K562 (cell line): ENCODE measurements around the gene FOXL2NB.

ENCODE experiments used
- FOXA1 ChIP-seq: fragments of 450-650 bp; IDR thresholded peaks from 2 replicates; pipeline ENCODE4 v1.6.1; 2016; ENCODE audit warnings: mild to moderate bottlenecking, borderline replicate concordance
- MAFG ChIP-seq: fragments of 450-650 bp; conservative IDR thresholded peaks from 2 replicates; pipeline ENCODE4 v1.6.1; 2016; ENCODE audit warnings: missing genetic modification characterization, missing compliant biosample characterization
- MAZ ChIP-seq, 2 experiments: fragments of 450-650 bp in 1 of 2; sonication (generic) in 1 of 2; formaldehyde crosslinking; IDR thresholded peaks in 1 of 2; conservative IDR thresholded peaks in 1 of 2; 2 replicates each; pipeline versions ENCODE4 v1.4.0 to v1.5.0; 2020; ENCODE audit warnings: mild to moderate bottlenecking in 1 of 2, missing genetic modification reagents in 1 of 2
- POLR2A ChIP-seq: fragments of 450-650 bp; conservative IDR thresholded peaks from 2 replicates; pipeline ENCODE4 v1.6.1; 2016
- SRF ChIP-seq, 2 experiments: fragments of 250-450, 450-650 bp in 1 of 2; sonication (Bioruptor Pico) in 1 of 2; sonication (generic) in 1 of 2; formaldehyde crosslinking; IDR thresholded peaks; 2 replicates each; pipeline versions ENCODE4 v1.5.0 to v1.5.1; 2020 to 2022; ENCODE audit warnings: mild to moderate bottlenecking in 1 of 2, missing genetic modification reagents in 1 of 2
- SRSF1 ChIP-seq: fragments of 200-400 bp; formaldehyde crosslinking; IDR thresholded peaks from 2 replicates; pipeline ENCODE4 v1.6.1; 2017; ENCODE audit warnings: mild to moderate bottlenecking, low read depth, low read length, moderate library complexity
- TAL1 ChIP-seq: fragments of 450-650 bp; IDR thresholded peaks from 2 replicates; pipeline ENCODE4 v1.6.1; 2016; ENCODE audit warnings: mild to moderate bottlenecking
- TOE1 ChIP-seq, 2 experiments: fragments of 450-650 bp in 1 of 2; sonication (generic) in 1 of 2; formaldehyde crosslinking in 1 of 2; IDR thresholded peaks; 2 replicates each; pipeline versions ENCODE4 v1.7.1 to v1.8.0; 2016 to 2022; ENCODE audit warnings: borderline replicate concordance in 2 of 2, mild to moderate bottlenecking in 2 of 2, antibody characterized with exemption in 1 of 2, inconsistent platforms in 1 of 2, low read depth in 1 of 2, missing genetic modification reagents in 1 of 2, moderate library complexity in 1 of 2
- ZNF444 ChIP-seq: fragments of 250-450 bp; sonication (Bioruptor Pico); IDR thresholded peaks from 2 replicates; pipeline ENCODE4 v1.4.0; 2020; ENCODE audit warnings: mild to moderate bottlenecking, moderate library complexity
- TF ChIP-seq, protein P1 (sequence below): fragments of 450-650 bp; IDR thresholded peaks from 2 replicates; pipeline ENCODE4 v1.6.1; 2016
- TF ChIP-seq, protein P2 (sequence below), 2 experiments: IDR thresholded peaks in 1 of 2; conservative IDR thresholded peaks in 1 of 2; 2 replicates each; pipeline ENCODE4 v1.6.1; 2016; ENCODE audit warnings: low read depth in 2 of 2, mild to moderate bottlenecking in 1 of 2, missing compliant biosample characterization in 1 of 2, missing genetic modification characterization in 1 of 2, moderate library complexity in 1 of 2

DNA sequence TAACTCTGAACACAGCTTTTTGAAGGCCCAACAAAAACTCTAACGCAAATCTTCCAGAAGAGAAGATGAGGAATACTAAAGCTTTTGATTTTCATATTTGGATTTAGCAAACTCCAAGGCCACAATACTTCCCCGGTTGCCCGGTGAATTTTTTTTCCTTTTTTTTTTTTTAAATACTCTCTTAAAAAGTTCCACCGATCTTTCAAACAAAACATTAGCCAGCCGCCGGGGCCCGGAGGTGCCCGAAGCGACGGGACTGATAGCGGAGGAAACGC, 2.4 kb upstream of the FOXL2NB start:
- no peak for TF ChIP-seq MAFG (tag)
- no peak for TF ChIP-seq TOE1 (IDR thresholded peaks at IDR 0.05; ENCODE audit: borderline replicate concordance)
- no peak for TF ChIP-seq TOE1 (CRISPR knock-in tag; IDR thresholded peaks at IDR 0.05; ENCODE audit: borderline replicate concordance, low read depth)
- no peak for TF ChIP-seq POLR2A
- TF ChIP-seq MAZ (CRISPR knock-in tag; conservative IDR thresholded peaks at IDR 0.05 in 1 of 2, IDR thresholded peaks at IDR 0.05 in 1 of 2): no peak
- no peak for TF ChIP-seq ZNF444 (CRISPR knock-in tag)
- no peak for TF ChIP-seq SRSF1
- no peak for TF ChIP-seq SRF (CRISPR knock-in tag; IDR thresholded peaks at IDR 0.05)
- TF ChIP-seq TAL1: no peak
- no peak for TF ChIP-seq FOXA1
- TF ChIP-seq, protein P1, sequence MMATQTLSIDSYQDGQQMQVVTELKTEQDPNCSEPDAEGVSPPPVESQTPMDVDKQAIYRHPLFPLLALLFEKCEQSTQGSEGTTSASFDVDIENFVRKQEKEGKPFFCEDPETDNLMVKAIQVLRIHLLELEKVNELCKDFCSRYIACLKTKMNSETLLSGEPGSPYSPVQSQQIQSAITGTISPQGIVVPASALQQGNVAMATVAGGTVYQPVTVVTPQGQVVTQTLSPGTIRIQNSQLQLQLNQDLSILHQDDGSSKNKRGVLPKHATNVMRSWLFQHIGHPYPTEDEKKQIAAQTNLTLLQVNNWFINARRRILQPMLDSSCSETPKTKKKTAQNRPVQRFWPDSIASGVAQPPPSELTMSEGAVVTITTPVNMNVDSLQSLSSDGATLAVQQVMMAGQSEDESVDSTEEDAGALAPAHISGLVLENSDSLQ: no peak
- TF ChIP-seq, protein P2, sequence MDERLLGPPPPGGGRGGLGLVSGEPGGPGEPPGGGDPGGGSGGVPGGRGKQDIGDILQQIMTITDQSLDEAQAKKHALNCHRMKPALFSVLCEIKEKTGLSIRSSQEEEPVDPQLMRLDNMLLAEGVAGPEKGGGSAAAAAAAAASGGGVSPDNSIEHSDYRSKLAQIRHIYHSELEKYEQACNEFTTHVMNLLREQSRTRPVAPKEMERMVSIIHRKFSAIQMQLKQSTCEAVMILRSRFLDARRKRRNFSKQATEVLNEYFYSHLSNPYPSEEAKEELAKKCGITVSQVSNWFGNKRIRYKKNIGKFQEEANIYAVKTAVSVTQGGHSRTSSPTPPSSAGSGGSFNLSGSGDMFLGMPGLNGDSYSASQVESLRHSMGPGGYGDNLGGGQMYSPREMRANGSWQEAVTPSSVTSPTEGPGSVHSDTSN (CRISPR knock-in tag; IDR thresholded peaks at IDR 0.05; ENCODE audit: low read depth): no peak
- TF ChIP-seq, protein P2 (tag; conservative IDR thresholded peaks at IDR 0.05; ENCODE audit: low read depth): no peak
